GM12878 (cell line): ENCODE results near the gene SPRR5. TPM values are rescaled to one million over a fixed set of nuclear protein-coding genes. Genes with fewer than 3 reads are reported as not detected.

Experiments
- ATAC-seq: fragments of 200-7000 bp; cut with Tn5 transposase; 3 replicates; pipeline ENCODE4 v1.9.1; 2020; ENCODE audit warnings: mild to moderate bottlenecking, moderate library complexity
- BruUV-seq: library from RNA; stranded (reverse); fragments of 400-500 nt; replicated peaks from 2 replicates; lab custom pipeline; 2021; lab: Mats Ljungman, UMichigan
- CTCF ChIA-PET: fragments of 300-600 bp; sonication (Branson Sonifier 250); formaldehyde crosslinking; extraction: SDS; loops from one replicate; lab custom pipeline; 2021; ENCODE audit warnings: inconsistent platforms; lab: Yijun Ruan, JAX
- POLR2A ChIA-PET: fragments of 350-600 bp; formaldehyde crosslinking; extraction: SDS; loops from one replicate; lab custom pipeline; 2021; ENCODE audit warnings: inconsistent platforms; lab: Charles Lee
- RAD21 ChIA-PET: fragments of 300-600 bp; sonication (Branson Sonifier 250); formaldehyde crosslinking; loops from one replicate; lab custom pipeline; 2023; ENCODE audit warnings: antibody characterized with exemption; ENCODE audit not compliant: unreplicated experiment; lab: Charles Lee
- SMC1A ChIA-PET: fragments of 300-600 bp; sonication (Branson Sonifier 250); formaldehyde crosslinking; loops from one replicate; lab custom pipeline; 2023; ENCODE audit not compliant: unreplicated experiment, uncharacterized antibody; lab: Charles Lee
- DNase-seq: peaks from one replicate; pipeline ENCODE4 v3.0.0-alpha.2; 2011; ENCODE audit warnings: low read depth, low spot score
- FAIRE-seq: peaks from 3 replicates; lab custom pipeline; 2011; peaks lifted over from hg19 to GRCh38; lab: Jason Lieb, UNC
- H2AFZ ChIP-seq: 2 replicates; pipeline ENCODE4 v1.6.0; 2011; ENCODE audit warnings: low read depth, low read length, control low read depth; ENCODE audit not compliant: control insufficient read depth
- H3K27ac ChIP-seq: 2 replicates; pipeline ENCODE4 v1.5.1; 2011; ENCODE audit warnings: control low read depth; ENCODE audit not compliant: control insufficient read depth, insufficient read depth
- H3K27me3 ChIP-seq, 2 experiments: replicated peaks in 1 of 2; 2 replicates each; pipeline versions ENCODE4 v1.6.0 to v1.6.1; 2011; ENCODE audit warnings: low read length in 1 of 2; ENCODE audit not compliant: control insufficient read depth in 2 of 2, insufficient read depth in 2 of 2
- H3K36me3 ChIP-seq, 2 experiments: 2 replicates each; pipeline ENCODE4 v1.5.1; 2011; ENCODE audit warnings: low read length in 1 of 2; ENCODE audit not compliant: control insufficient read depth in 2 of 2, insufficient read depth in 2 of 2
- H3K4me1 ChIP-seq: 2 replicates; pipeline ENCODE4 v1.6.1; 2011; ENCODE audit warnings: mild to moderate bottlenecking, low read length, moderate library complexity, mixed read lengths; ENCODE audit not compliant: control insufficient read depth, insufficient read depth
- H3K4me2 ChIP-seq: 2 replicates; pipeline ENCODE4 v1.6.0; 2011; ENCODE audit warnings: control low read depth; ENCODE audit not compliant: control insufficient read depth, insufficient read depth
- H3K4me3 ChIP-seq: fragments of 200-600 bp; sonication (generic); 2 replicates; pipeline ENCODE4 v1.5.1; 2016
- H3K79me2 ChIP-seq: 2 replicates; pipeline ENCODE4 v1.6.0; 2011; ENCODE audit warnings: low read length; ENCODE audit not compliant: control insufficient read depth, insufficient read depth
- H3K9ac ChIP-seq: 2 replicates; pipeline ENCODE4 v1.8.0; 2011; ENCODE audit warnings: low read length, control low read depth, mixed read lengths; ENCODE audit not compliant: control insufficient read depth, insufficient read depth
- H3K9me3 ChIP-seq: replicated peaks from 3 replicates; pipeline ENCODE4 v1.5.1; 2011; ENCODE audit warnings: mild to moderate bottlenecking, low read length; ENCODE audit not compliant: control insufficient read depth, insufficient read depth
- H4K20me1 ChIP-seq: 2 replicates; pipeline ENCODE4 v1.6.0; 2011; ENCODE audit not compliant: control insufficient read depth, insufficient read depth
- CBX3 ChIP-seq: fragments of 200-600 bp; sonication (generic); IDR thresholded peaks from 2 replicates; pipeline ENCODE4 v1.6.1; 2016; ENCODE audit warnings: low read depth, borderline replicate concordance
- CHD1 ChIP-seq: IDR thresholded peaks from 2 replicates; pipeline ENCODE4 v1.6.1; 2012; ENCODE audit warnings: low read depth, low read length, improper control_type of control experiment
- CHD4 ChIP-seq: fragments of 200-600 bp; sonication (generic); IDR thresholded peaks from 2 replicates; pipeline ENCODE4 v1.6.1; 2016; ENCODE audit warnings: mild to moderate bottlenecking
- HDAC2 ChIP-seq: fragments of 200-600 bp; sonication (generic); IDR thresholded peaks from 2 replicates; pipeline ENCODE4 v1.6.1; 2017
- IRF4 ChIP-seq: IDR thresholded peaks from 2 replicates; pipeline ENCODE4 v1.6.1; 2011; ENCODE audit warnings: low read depth, low read length
- MAX ChIP-seq: IDR thresholded peaks from 2 replicates; pipeline ENCODE4 v1.6.1; 2012; ENCODE audit warnings: low read depth, low read length, improper control_type of control experiment
- NFYB ChIP-seq: IDR thresholded peaks from 2 replicates; pipeline ENCODE4 v1.6.1; 2011; ENCODE audit warnings: low read depth, mild to moderate bottlenecking, low read length, improper control_type of control experiment, moderate library complexity; ENCODE audit not compliant: insufficient read depth
- POLR2AphosphoS5 ChIP-seq: IDR thresholded peaks from 2 replicates; pipeline ENCODE4 v1.6.1; 2011; ENCODE audit warnings: mild to moderate bottlenecking, low read length, inconsistent platforms
- RB1 ChIP-seq: fragments of 450-650 bp; formaldehyde crosslinking; IDR thresholded peaks from 2 replicates; pipeline ENCODE4 v1.6.1; 2017; ENCODE audit warnings: mild to moderate bottlenecking, borderline replicate concordance
- SPI1 ChIP-seq: IDR thresholded peaks from 2 replicates; pipeline ENCODE4 v1.6.1; 2011; ENCODE audit warnings: low read depth, mild to moderate bottlenecking, low read length, moderate library complexity, borderline replicate concordance; ENCODE audit not compliant: insufficient read depth
- ZNF207 ChIP-seq: fragments of 450-650 bp; IDR thresholded peaks from 2 replicates; pipeline ENCODE4 v1.6.1; 2014; ENCODE audit warnings: antibody characterized with exemption, mild to moderate bottlenecking, borderline replicate concordance
- ZNF687 ChIP-seq: fragments of 450-650 bp; IDR thresholded peaks from 2 replicates; pipeline ENCODE4 v1.6.1; 2017; ENCODE audit warnings: mild to moderate bottlenecking, moderate library complexity
- WGBS: methylation state at CpG from one replicate; pipeline ENCODE4 v1.1.6; 2016; ENCODE audit warnings: low lambda C conversion rate; ENCODE audit not compliant: insufficient replicate concordance, insufficient coverage; ENCODE audit errors: missing lambda C conversion rate; 5-methylcytosine and 5-hydroxymethylcytosine counted together
- in situ Hi-C: fragments of 300-500 bp; cut with MboI; formaldehyde crosslinking; loops from 9 replicates; pipeline ENCODE4 v1.14.3; 2018; ENCODE audit warnings: mixed read lengths
- intact Hi-C: fragments of 100-400 bp; cut with micrococcal nuclease; formaldehyde crosslinking; loops from one replicate; pipeline ENCODE4 v1.14.2; 2022; ENCODE audit not compliant: unreplicated experiment
- polyA plus RNA-seq, 11 experiments: library from polyadenylated mRNA; depleted of rRNA in 4 of 11; unstranded in 6 of 11; stranded (reverse) in 5 of 11; fragments of >200 nt; fragmentation: Nextera tagmentation in 4 of 11; fragmentation: Illumina TruSeq in 1 of 11; extraction: Ambion mirVana in 4 of 11; extraction: Trizol in 1 of 11; gene quantifications; 1 replicate in 1 of 11; 2 replicates in 10 of 11; pipeline versions ENCODE4 v1.2.1 to v1.2.3, GENCODE V29; 2011 to 2016; ENCODE audit warnings: inconsistent platforms in 2 of 11, missing spikeins in 2 of 11, low read depth in 1 of 11
- total RNA-seq, 4 experiments: library from RNA; depleted of rRNA in 3 of 4; stranded (reverse); fragments of >200 nt in 3 of 4; fragmentation: Illumina TruSeq in 1 of 4; extraction: Trizol in 1 of 4; gene quantifications; 2 replicates each; pipeline versions ENCODE4 v1.2.1 to v1.2.3, GENCODE V29; 2013 to 2021
- TF ChIP-seq, protein P1 (sequence below): fragments of 450-650 bp; formaldehyde crosslinking; IDR thresholded peaks from 2 replicates; pipeline ENCODE4 v1.4.0; 2020; ENCODE audit warnings: mild to moderate bottlenecking, moderate library complexity

The SPRR5 gene
- total and polyA plus RNA-seq, 10 of the 15 experiments (the other 5 are each of a cell fraction or from before 2014, with no cell fraction given), result not detected

DNA sequence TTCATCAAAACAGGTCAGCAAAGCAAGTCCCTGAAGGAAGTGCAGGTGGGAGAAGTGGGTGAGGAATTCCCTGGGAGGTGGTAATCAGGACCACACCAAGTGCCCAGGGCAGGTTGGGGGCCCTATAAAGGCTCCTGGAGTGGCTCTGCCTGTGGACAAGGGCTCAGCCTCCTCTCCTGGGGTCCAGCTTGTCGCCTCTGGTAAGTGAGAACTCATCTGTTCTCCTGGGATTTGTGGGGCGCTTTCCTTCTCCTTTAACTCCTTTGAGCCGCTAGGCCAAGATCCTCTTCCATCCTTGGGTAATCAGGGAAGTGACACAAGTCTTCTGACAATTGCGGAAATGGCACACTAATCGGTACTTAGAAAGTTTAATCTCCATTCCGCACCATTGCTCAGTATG is 23.5 kb downstream of the SPRR5 start, which contains the start of gene SPRR4 (continued):
- TF ChIP-seq CHD4, result no peak
- TF ChIP-seq, protein P1, sequence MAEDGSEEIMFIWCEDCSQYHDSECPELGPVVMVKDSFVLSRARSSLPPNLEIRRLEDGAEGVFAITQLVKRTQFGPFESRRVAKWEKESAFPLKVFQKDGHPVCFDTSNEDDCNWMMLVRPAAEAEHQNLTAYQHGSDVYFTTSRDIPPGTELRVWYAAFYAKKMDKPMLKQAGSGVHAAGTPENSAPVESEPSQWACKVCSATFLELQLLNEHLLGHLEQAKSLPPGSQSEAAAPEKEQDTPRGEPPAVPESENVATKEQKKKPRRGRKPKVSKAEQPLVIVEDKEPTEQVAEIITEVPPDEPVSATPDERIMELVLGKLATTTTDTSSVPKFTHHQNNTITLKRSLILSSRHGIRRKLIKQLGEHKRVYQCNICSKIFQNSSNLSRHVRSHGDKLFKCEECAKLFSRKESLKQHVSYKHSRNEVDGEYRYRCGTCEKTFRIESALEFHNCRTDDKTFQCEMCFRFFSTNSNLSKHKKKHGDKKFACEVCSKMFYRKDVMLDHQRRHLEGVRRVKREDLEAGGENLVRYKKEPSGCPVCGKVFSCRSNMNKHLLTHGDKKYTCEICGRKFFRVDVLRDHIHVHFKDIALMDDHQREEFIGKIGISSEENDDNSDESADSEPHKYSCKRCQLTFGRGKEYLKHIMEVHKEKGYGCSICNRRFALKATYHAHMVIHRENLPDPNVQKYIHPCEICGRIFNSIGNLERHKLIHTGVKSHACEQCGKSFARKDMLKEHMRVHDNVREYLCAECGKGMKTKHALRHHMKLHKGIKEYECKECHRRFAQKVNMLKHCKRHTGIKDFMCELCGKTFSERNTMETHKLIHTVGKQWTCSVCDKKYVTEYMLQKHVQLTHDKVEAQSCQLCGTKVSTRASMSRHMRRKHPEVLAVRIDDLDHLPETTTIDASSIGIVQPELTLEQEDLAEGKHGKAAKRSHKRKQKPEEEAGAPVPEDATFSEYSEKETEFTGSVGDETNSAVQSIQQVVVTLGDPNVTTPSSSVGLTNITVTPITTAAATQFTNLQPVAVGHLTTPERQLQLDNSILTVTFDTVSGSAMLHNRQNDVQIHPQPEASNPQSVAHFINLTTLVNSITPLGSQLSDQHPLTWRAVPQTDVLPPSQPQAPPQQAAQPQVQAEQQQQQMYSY (CRISPR knock-in tag), result no peak
- TF ChIP-seq SPI1, result no peak
- no peak for TF ChIP-seq CBX3
- no peak for TF ChIP-seq MAX

- Histone ChIP-seq H3K36me3 (no peaks in the 10 kb centered on the region), H3K9me3 (no peaks in the 10 kb centered on the region), H3K4me2 (no peak overlapping the region), H4K20me1 (no peaks in the 10 kb centered on the region; the same call in 1 of the 2 replicates), H3K79me2 (no peaks in the 10 kb centered on the region), H3K27me3 (no peaks in the 10 kb centered on the region), H3K4me1 (peaks cover 5% of the 10 kb centered on the region; the same call in 1 of the 2 replicates), H3K9ac (no peak overlapping the region), H2AFZ (no peak overlapping the region), H3K4me3 (no peak overlapping the region), H3K27ac (no peak overlapping the region)
- ChIA-PET POLR2A (no interaction called here), SMC1A (no interaction called here), CTCF (interaction anchor here (1.3 kb wide), 1 partner anchor 11 kb away, joined by 9 read pairs; no protein-coding TSS in a partner anchor), RAD21 (no interaction called here)
- WGBS, result 10% methylated on average over 4 of the region's 4 CpGs
- ATAC-seq, result no peak
- no TSS peak for BruUV-seq
- in situ Hi-C loops (no loop called here), intact Hi-C loops (no loop called here)
- no peak for DNase-seq
- no peak for TF ChIP-seq ZNF207
- no peak for TF ChIP-seq IRF4
- no peak for TF ChIP-seq POLR2AphosphoS5
- TF ChIP-seq RB1, result no peak
- no peak for TF ChIP-seq ZNF687
- no peak for TF ChIP-seq CHD1
- no peak for TF ChIP-seq HDAC2
- no peak for TF ChIP-seq NFYB
- no peak for FAIRE-seq
Measured at GRCh38 chr1:152972196-152972886, 25.3 kb downstream of the SPRR5 start.
